Endometrial microvascular endothelial cells (primary cell): ENCODE data around the gene INTS6L. TPM values are rescaled to one million over a fixed set of nuclear protein-coding genes. Genes with fewer than 3 reads are reported as not detected.

Source experiments
- in situ Hi-C: cut with HindIII; loops from 2 replicates; pipeline ENCODE4 v1.10.0; 2017; ENCODE audit warnings: low sequenced_read_pairs, low pct_unique_long_range_greater_than_20kb; ENCODE audit errors: inconsistent ontology term
- total RNA-seq: library from RNA; depleted of rRNA; stranded (reverse); fragments of >200 nt; gene quantifications from one replicate; pipeline ENCODE4 v1.2.3, GENCODE V29; 2015; ENCODE audit errors: inconsistent ontology term

The INTS6L gene
- 3.9 TPM for total RNA-seq

GRCh38 chrX:135520553-135521404 lies at the start of gene INTS6L:
Gene INTS6L, plus strand, starts transcription at chrX:135520660. Its CDS starts 333 bp downstream, at chrX:135520993.
- in situ Hi-C loops: no loop called here

GRCh38 chrX:135476378-135476777 lies 44.1 kb upstream of the INTS6L start:
- in situ Hi-C loops: no loop called here

- in situ Hi-C loops: no loop called here
Measured at GRCh38 chrX:135477576-135477975, 42.9 kb upstream of the INTS6L start.

GRCh38 chrX:135480076-135480475 lies 40.4 kb upstream of the INTS6L start:
- in situ Hi-C loops: no loop called here

- in situ Hi-C loops: no loop called here
Measured at GRCh38 chrX:135481696-135482179, 38.7 kb upstream of the INTS6L start.

- in situ Hi-C loops: no loop called here
Measured at GRCh38 chrX:135484641-135485289, 35.7 kb upstream of the INTS6L start.

GRCh38 chrX:135489542-135489941 lies 30.9 kb upstream of the INTS6L start:
- in situ Hi-C loops: no loop called here

- in situ Hi-C loops: no loop called here
Measured at GRCh38 chrX:135490979-135491514, 29.4 kb upstream of the INTS6L start.

- in situ Hi-C loops: no loop called here
Measured at GRCh38 chrX:135494453-135494852, 26.0 kb upstream of the INTS6L start.

- in situ Hi-C loops: no loop called here
Measured at GRCh38 chrX:135497736-135498135, 22.7 kb upstream of the INTS6L start.

- in situ Hi-C loops: no loop called here
Measured at GRCh38 chrX:135498236-135498635, 22.2 kb upstream of the INTS6L start.

- in situ Hi-C loops: no loop called here
Measured at GRCh38 chrX:135505351-135505750, 15.1 kb upstream of the INTS6L start.

GRCh38 chrX:135509885-135510284 lies 10.6 kb upstream of the INTS6L start:
- in situ Hi-C loops: no loop called here

GRCh38 chrX:135512508-135513129 lies 7.8 kb upstream of the INTS6L start:
- in situ Hi-C loops: no loop called here

GRCh38 chrX:135513130-135513515 lies 7.3 kb upstream of the INTS6L start:
- in situ Hi-C loops: no loop called here

- in situ Hi-C loops: no loop called here
Measured at GRCh38 chrX:135516376-135516775, 4.1 kb upstream of the INTS6L start.

- in situ Hi-C loops: no loop called here
Measured at GRCh38 chrX:135518161-135518560, 2.3 kb upstream of the INTS6L start.

- in situ Hi-C loops: no loop called here
Measured at GRCh38 chrX:135520022-135520552, 373 bp upstream of the INTS6L start.

- in situ Hi-C loops: no loop called here
Measured at GRCh38 chrX:135521405-135522131, 1.1 kb downstream of the INTS6L start.
